ENCODE measurements around the gene POC1A. TPM values are rescaled to one million over a fixed set of nuclear protein-coding genes. Genes with fewer than 3 reads are reported as not detected.

Gene POC1A
- total RNA-seq, 2 experiments from 2014 or later = 0.22 to 0.39 TPM

- Histone ChIP-seq H3K4me3 (ENCODE audit: low read length) (no peak overlapping the region), H3K36me3 (ENCODE audit: insufficient read depth, low read length) (no peaks in the 10 kb centered on the region), H3K9me3 (ENCODE audit: control insufficient read depth in 1 of 2, insufficient read depth in 1 of 2, low read length in 2 of 2) (no peaks in the 10 kb centered on the region), H3K27ac (ENCODE audit: low read depth in 1 of 2, low read length in 2 of 2) (no peak overlapping the region), H3K4me1 (ENCODE audit: insufficient read depth, low read length) (peaks cover 8% of the 10 kb centered on the region), H3K27me3 (ENCODE audit: control insufficient read depth in 1 of 2, insufficient read depth in 2 of 2, low read length in 2 of 2) (no peaks in the 10 kb centered on the region)
- ChIA-PET POLR2A (interaction anchor here (1.2 kb wide), 1 partner anchor 10 kb away, joined by 4 read pairs; no protein-coding TSS in a partner anchor), CTCF (no interaction called here)
- intact Hi-C loops (cut with DNase I, micrococcal nuclease) = no loop called here
- Mint-ChIP-seq H3K27ac (no peak overlapping the region), H3K36me3 (ENCODE audit: low read depth) (no peaks in the 10 kb centered on the region), H3K27me3 (no peaks in the 10 kb centered on the region), H3K4me3 (no peak overlapping the region), H3K4me1 (ENCODE audit: low read depth) (no peaks in the 10 kb centered on the region), H3K9me3 (no peaks in the 10 kb centered on the region)
- no peak for TF ChIP-seq CTCF (IDR thresholded peaks at IDR 0.05)
- ATAC-seq (ENCODE audit: poor library complexity) (no peak), DNase-seq (no peak)
Measured at GRCh38 chr3:52067526-52067925, 86.7 kb downstream of the POC1A start.

- H3K9me3 ChIP-seq (ENCODE audit: control insufficient read depth in 1 of 2, insufficient read depth in 1 of 2, low read length in 2 of 2) = no peaks in the 10 kb centered on the region
- Mint-ChIP-seq H3K27ac (no peak overlapping the region), H3K36me3 (ENCODE audit: low read depth) (no peaks in the 10 kb centered on the region), H3K9me3 (no peaks in the 10 kb centered on the region), H3K27me3 (no peaks in the 10 kb centered on the region), H3K4me1 (ENCODE audit: low read depth) (no peaks in the 10 kb centered on the region), H3K4me3 (no peak overlapping the region)
- ChIA-PET CTCF (no interaction called here), POLR2A (interaction anchor here (1.2 kb wide), 1 partner anchor 10 kb away, joined by 4 read pairs; no protein-coding TSS in a partner anchor)
- no peaks in the 10 kb centered on the region for H3K27me3 ChIP-seq (ENCODE audit: control insufficient read depth in 1 of 2, insufficient read depth in 2 of 2, low read length in 2 of 2)
- DNase-seq (no peak), ATAC-seq (ENCODE audit: poor library complexity) (no peak)
- peaks cover 8% of the 10 kb centered on the region for H3K4me1 ChIP-seq (ENCODE audit: insufficient read depth, low read length)
- H3K27ac ChIP-seq (ENCODE audit: low read depth in 1 of 2, low read length in 2 of 2) = no peak overlapping the region
- H3K36me3 ChIP-seq (ENCODE audit: insufficient read depth, low read length) = no peaks in the 10 kb centered on the region
- H3K4me3 ChIP-seq (ENCODE audit: low read length) = no peak overlapping the region
- no peak for TF ChIP-seq CTCF (IDR thresholded peaks at IDR 0.05)
- intact Hi-C loops (cut with DNase I, micrococcal nuclease) = no loop called here
Measured at GRCh38 chr3:52067046-52067445, 87.2 kb downstream of the POC1A start.

GRCh38 chr3:52065264-52065756 is 88.9 kb downstream of the POC1A start:
- intact Hi-C loops (cut with DNase I, micrococcal nuclease) = no loop called here
- Mint-ChIP-seq H3K4me3 (no peak overlapping the region), H3K27me3 (no peaks in the 10 kb centered on the region), H3K27ac (no peak overlapping the region), H3K9me3 (no peaks in the 10 kb centered on the region), H3K4me1 (ENCODE audit: low read depth) (no peaks in the 10 kb centered on the region), H3K36me3 (ENCODE audit: low read depth) (no peaks in the 10 kb centered on the region)
- H3K9me3 ChIP-seq (ENCODE audit: control insufficient read depth in 1 of 2, insufficient read depth in 1 of 2, low read length in 2 of 2) = no peaks in the 10 kb centered on the region
- TF ChIP-seq CTCF (IDR thresholded peaks at IDR 0.05) = no peak
- ChIA-PET CTCF (interaction anchor here (1.2 kb wide), 1 partner anchor 58 kb away, joined by 3 read pairs; no protein-coding TSS in a partner anchor), POLR2A (no interaction called here)
- no peak overlapping the region for H3K27ac ChIP-seq (ENCODE audit: low read depth in 1 of 2, low read length in 2 of 2)
- ATAC-seq (ENCODE audit: poor library complexity) (no peak), DNase-seq (no peak)
- no peaks in the 10 kb centered on the region for H3K27me3 ChIP-seq (ENCODE audit: control insufficient read depth in 1 of 2, insufficient read depth in 2 of 2, low read length in 2 of 2)
- no peaks in the 10 kb centered on the region for H3K36me3 ChIP-seq (ENCODE audit: insufficient read depth, low read length)
- H3K4me3 ChIP-seq (ENCODE audit: low read length) = no peak overlapping the region
- H3K4me1 ChIP-seq (ENCODE audit: insufficient read depth, low read length) = no peaks in the 10 kb centered on the region

All from CD4-positive, alpha-beta T cell (primary cell).